T47D (cell line): ENCODE data around the gene DPH3.

Experiments
- DNase-seq, 2 experiments: peaks; one replicate each; pipeline versions ENCODE4 v3.0.0 to v3.0.0-alpha.2; 2011 to 2012; ENCODE audit warnings: low read depth in 1 of 2, low spot score in 1 of 2
- JUND ChIP-seq: IDR thresholded peaks from 2 replicates; pipeline ENCODE4 v1.6.1; 2012; ENCODE audit warnings: low read depth
- in situ Hi-C: cut with HindIII; loops from 2 replicates; pipeline ENCODE4 v1.10.0; 2016; ENCODE audit warnings: low sequenced_read_pairs, low pct_unique_long_range_greater_than_20kb

DPH3 gene

DNA sequence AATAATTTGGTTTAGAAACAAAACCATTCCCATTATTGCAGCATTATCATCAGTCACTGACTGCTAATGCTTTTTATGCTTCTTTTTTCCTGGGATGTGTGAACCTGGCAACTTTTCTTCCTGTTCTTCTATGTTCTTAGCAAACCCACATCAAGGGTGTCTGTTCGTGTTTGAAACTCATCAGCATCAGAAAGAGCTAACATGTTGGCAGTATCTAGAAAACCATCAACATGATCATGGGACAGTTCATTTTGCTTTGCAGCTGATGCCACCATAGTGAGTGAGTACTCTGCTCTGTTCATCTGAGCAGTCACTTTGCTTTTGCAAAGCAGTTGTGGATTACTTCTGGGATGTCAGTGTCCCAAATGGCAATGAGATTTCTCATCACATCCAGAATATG is 5.9 kb downstream of the DPH3 start:
- TF ChIP-seq JUND: no peak
- no peak for DNase-seq
- in situ Hi-C loops: no loop called here

DNA sequence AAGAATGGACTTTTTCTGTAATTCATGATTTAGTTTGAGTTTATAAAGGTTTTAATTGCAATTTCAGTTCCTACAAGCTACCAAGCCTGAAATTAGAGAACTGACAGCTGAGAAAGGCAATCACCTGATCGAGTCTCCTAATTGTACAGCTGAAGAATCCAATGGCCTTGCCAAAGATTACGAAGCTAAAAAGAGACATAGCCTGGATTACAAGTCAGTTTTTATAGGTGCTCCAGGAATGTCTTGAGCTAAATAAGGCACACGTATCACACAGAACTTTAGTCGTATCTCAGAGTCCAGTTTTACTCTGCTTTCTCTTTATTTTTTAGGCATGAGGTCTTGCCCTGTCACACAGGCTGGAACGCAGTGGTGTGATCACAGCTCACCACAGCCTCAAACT is 6.6 kb downstream of the DPH3 start:
- TF ChIP-seq JUND: no peak
- in situ Hi-C loops: no loop called here

GRCh38 chr3:16257309-16257708 is 7.4 kb downstream of the DPH3 start:
- TF ChIP-seq JUND: no peak
- in situ Hi-C loops: no loop called here
- DNase-seq: no peak

More for the DNA sequence above, 6.6 kb downstream of the DPH3 start:
- DNase-seq: no peak

- in situ Hi-C loops: no loop called here
- no peak for DNase-seq
- TF ChIP-seq JUND: no peak
These were observed 9.0 kb downstream of the DPH3 start for GRCh38 chr3:16255726-16256125.

GRCh38 chr3:16255326-16255725 is 9.4 kb downstream of the DPH3 start:
- no peak for DNase-seq
- in situ Hi-C loops: no loop called here
- TF ChIP-seq JUND: no peak

DNA sequence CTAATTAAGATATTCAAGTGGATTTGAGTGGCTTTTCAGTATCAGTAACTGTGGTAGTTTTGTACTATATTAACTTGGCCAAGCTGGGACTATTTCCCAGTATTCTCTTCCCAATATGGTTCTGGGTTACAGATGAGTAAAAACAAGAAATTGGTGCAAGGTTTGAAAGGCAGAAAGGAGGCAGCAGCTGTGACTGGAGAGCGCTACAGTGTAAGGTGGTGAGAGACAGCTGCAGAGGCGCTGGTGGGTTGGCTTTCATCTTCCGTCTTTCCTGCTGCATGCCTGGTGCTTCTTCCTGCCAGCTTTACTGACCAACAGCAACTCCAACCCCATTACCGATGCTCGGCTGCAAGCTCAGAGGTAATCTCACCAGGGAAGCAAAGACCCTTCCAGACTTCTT is 9.8 kb downstream of the DPH3 start:
- in situ Hi-C loops: no loop called here
- no peak for DNase-seq

DNA sequence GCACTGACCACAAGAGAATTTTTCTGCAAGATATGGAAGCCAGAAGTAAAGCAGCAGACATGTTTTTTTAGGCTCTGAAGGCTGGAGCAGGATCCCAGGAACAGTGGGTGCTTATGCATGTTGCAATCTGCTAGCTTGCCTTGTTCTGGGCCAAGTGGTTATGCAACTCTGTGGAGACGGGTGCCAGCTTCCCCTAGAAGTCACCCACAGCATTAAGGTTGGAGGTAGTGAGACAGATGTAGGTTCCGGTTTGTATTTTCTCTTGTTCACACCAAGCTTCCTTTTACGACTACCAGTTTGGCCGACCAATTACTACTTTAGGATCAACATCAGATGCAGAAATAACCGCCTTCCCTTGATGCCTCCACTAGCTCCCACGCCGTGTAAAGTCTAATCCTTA is 11.1 kb downstream of the DPH3 start:
- no peak for DNase-seq
- TF ChIP-seq JUND: no peak
- in situ Hi-C loops: no loop called here

More for the DNA sequence above, 9.8 kb downstream of the DPH3 start:
- no peak for TF ChIP-seq JUND

- TF ChIP-seq JUND: no peak
- in situ Hi-C loops: no loop called here
- DNase-seq: no peak
These were observed 11.8 kb downstream of the DPH3 start for GRCh38 chr3:16252988-16253387.

DNA sequence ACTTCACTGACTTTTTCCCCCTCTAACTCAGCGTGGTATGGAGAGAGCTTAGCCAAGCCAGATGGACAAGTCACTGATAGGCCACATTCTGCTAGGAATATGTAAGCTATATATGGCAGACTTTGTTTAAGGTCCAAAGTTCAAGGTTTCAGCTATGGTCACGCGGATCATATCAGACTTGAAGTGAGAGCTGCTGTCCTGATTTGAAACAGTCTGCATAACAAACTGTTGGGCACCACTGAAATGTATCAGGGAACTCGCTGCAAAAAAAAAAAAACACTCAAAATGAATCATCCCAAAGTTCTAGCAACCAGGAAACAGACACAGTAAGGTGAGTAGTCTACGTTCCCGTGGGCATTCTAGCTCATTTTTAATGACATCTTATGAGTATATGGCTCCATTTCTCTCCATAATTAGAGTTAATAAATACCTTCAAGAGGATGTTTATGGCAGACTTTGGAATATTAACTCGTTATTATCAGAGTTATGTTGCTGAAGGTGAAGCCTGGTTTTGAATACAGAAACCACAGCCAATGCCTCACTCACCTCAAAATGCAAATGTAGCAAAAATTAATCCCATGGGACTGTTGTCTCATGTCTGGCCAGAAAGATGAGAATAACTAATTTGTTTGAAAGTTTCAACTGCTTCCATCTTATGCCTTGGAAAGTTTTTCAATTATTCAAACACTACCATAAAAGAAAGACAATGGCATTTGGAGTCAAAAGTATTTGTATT is 12.3 kb downstream of the DPH3 start:
- no peak for TF ChIP-seq JUND
- no peak for DNase-seq
- in situ Hi-C loops: no loop called here

- no peak for TF ChIP-seq JUND
- in situ Hi-C loops: no loop called here
- no peak for DNase-seq
These were observed 13.2 kb downstream of the DPH3 start for GRCh38 chr3:16251316-16252085.

- in situ Hi-C loops: no loop called here
- DNase-seq: no peak
- no peak for TF ChIP-seq JUND
These were observed 14.9 kb downstream of the DPH3 start for GRCh38 chr3:16249886-16250285.

- DNase-seq: peak in 1 of 2 experiments; percentile 14
- TF ChIP-seq JUND: no peak
- in situ Hi-C loops: no loop called here
These were observed 15.4 kb downstream of the DPH3 start for GRCh38 chr3:16249336-16249735.

- DNase-seq: no peak
- TF ChIP-seq JUND: no peak
- in situ Hi-C loops: no loop called here
These were observed 16.2 kb downstream of the DPH3 start for GRCh38 chr3:16248556-16248955.
